ENCODE results near the gene PHTF1.

The PHTF1 gene

GRCh38 chr1:113665071-113665470 lies 94.2 kb downstream of the PHTF1 start:
- no peak for DNase-seq (ENCODE audit: low spot score)

DNA sequence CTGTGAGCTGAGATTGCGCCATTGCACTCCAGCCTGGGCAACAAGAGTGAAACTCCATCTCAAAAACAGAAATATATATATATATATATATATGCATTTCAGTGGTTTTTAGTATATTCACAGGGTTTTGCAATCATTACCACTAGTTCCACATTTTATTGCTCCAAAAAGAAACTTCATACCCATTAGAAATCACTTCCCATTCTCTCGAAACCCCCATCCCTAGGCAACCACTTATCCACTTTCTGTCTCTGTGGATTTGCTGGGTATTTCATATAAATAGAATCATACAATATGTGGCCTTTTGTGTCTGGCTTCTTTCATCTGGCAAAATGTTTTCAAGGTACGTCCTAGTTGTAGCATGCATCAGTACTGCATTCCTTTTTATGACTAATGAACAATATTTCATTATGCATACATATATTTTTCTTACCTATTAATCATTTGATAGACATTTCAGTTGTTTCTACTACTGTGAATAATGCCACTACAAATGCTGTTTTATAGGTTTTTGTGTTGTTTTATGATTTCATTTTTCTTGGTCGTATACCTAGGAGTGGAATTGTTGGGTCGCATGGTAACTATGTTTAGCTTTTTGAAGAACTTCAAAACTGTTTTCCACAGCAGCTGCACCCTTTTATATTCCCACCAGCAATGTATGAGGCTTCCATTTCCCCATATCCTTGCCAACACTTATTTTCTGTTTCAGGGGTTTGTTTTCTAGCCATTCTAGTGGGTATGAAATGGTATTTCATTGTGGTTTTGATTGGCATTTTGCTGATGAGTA lies 95.9 kb downstream of the PHTF1 start:
- DNase-seq (ENCODE audit: low spot score) = no peak

GRCh38 chr1:113662101-113662500 lies 97.2 kb downstream of the PHTF1 start:
- DNase-seq (ENCODE audit: low spot score) = no peak

GRCh38 chr1:113660088-113660487 lies 99.2 kb downstream of the PHTF1 start:
- DNase-seq (ENCODE audit: low spot score) = no peak

- no peak for DNase-seq (ENCODE audit: low spot score)
Observed at GRCh38 chr1:113659556-113659955, 99.7 kb downstream of the PHTF1 start.

DNA sequence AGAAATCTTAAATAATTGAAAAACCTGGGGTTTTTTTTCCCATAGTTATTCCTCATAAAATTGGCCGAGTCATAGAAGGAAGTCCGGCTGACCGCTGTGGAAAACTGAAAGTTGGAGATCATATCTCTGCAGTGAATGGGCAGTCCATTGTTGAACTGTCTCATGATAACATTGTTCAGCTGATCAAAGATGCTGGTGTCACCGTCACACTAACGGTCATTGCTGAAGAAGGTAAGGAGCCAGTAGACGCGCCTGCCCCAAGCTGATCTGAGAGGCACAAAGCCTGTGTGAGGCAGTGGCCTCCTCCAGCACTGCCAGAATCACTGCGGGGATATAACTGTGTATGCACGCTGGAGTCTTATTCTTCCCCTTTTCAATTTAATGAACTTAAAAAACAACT lies 100.3 kb downstream of the PHTF1 start:
- DNase-seq (ENCODE audit: low spot score) = no peak

GRCh38 chr1:113657556-113658063 lies 101.7 kb downstream of the PHTF1 start:
- DNase-seq (ENCODE audit: low spot score) = no peak

DNA sequence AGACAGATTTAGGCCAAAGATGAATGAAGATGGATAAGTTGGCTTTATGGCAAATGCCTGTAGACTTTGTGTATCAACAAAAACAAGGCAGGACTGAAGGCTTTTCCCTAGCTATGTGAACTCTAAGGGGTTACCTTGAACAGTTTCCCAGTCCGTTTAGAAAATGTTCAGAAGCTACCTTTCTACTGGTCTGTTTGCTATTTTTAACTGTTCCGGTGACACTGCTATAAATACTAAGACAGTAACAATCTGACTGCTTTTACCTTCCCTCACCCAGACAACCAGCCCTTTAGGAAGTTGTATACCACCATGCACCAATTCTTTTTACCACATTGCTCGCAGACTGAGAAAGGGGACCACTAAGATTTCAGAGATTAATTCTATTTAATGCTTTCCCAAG lies 102.2 kb downstream of the PHTF1 start:
- no peak for DNase-seq (ENCODE audit: low spot score)

DNA sequence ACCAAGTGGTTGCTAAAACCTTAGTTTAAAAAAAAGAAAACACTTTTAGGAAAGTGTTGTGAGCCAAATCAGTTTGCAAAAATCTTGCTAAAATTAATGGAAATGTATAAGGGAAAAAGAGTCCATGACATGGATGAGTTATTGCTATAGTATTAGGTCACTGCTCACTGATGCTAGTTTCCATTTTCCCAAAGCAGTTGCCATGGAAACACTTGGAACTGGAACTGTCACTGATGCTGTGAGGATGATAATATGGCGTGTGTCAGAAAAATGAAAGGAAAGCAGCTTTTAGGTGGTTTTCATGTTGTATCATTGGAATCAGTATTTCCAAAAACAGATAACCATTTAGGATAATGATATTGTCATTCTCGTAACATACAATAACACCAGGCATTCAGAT lies 104.4 kb downstream of the PHTF1 start:
- DNase-seq (ENCODE audit: low spot score) = no peak

GRCh38 chr1:113653741-113654140 lies 105.5 kb downstream of the PHTF1 start:
- no peak for DNase-seq (ENCODE audit: low spot score)

DNA sequence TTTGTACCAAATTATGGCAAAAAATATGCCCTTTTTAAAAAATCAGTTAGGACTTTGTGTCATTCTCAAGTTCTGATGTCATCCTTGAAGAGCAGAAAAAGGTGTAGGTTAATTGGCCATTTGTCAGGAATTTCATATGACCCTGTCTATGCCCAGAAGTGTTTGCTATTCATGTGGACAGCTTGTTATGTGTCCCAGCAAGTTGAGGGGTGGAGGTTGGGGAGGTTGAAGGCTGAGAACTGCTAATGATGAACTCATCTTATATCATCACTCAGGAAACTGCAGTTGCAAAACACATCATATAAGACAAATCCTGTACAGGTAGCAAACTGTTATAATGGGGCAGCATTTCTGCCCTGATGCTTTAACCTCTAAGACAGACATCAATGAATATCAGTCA lies 106.5 kb downstream of the PHTF1 start:
- no peak for DNase-seq (ENCODE audit: low spot score)

DNA sequence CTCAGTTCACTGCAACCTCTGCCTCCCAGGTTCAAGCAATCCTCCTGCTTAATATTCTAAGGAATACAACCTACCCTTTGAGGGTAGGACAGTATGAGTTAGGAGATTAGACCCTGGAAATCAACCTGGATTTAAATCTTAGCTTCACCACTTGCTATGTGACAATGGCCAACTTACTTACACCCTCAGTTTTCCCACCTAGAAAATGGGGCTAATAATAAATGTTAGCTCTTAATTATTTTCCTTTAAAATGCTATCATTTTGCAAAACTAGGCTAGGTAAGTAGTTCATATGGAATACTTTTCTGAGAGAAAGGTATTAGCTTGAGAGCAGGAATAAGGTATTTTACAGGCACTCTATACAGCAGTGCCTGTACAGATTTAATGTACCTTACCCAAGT lies 110.8 kb downstream of the PHTF1 start:
- no peak for DNase-seq (ENCODE audit: low spot score)

GRCh38 chr1:113647164-113647563 lies 112.1 kb downstream of the PHTF1 start:
- DNase-seq (ENCODE audit: low spot score) = no peak

All from CD4-positive, alpha-beta T cell treated with Interleukin-15 for 4 hours (primary cell).